GM12801 (cell line): ENCODE results near the gene ACAA1.

Experiments
- CTCF ChIP-seq: IDR thresholded peaks from one replicate; pipeline ENCODE4 v1.5.1; 2011; ENCODE audit warnings: control low read depth; ENCODE audit not compliant: insufficient read length; ENCODE audit errors: extremely low read depth

ACAA1 gene

GRCh38 chr3:38111696-38112377, 25.1 kb downstream of the ACAA1 start:
- no peak for TF ChIP-seq CTCF

GRCh38 chr3:38111201-38111600, 25.7 kb downstream of the ACAA1 start:
- no peak for TF ChIP-seq CTCF

GRCh38 chr3:38110314-38111050, 26.4 kb downstream of the ACAA1 start:
- no peak for TF ChIP-seq CTCF

- TF ChIP-seq CTCF = no peak
Observed at GRCh38 chr3:38109580-38110313, 27.2 kb downstream of the ACAA1 start.

GRCh38 chr3:38108649-38109579, 28.0 kb downstream of the ACAA1 start:
- no peak for TF ChIP-seq CTCF

GRCh38 chr3:38107911-38108648, 28.8 kb downstream of the ACAA1 start:
- no peak for TF ChIP-seq CTCF
